GM13977 (cell line): ENCODE measurements around the gene RACGAP1.

Source experiments
- DNase-seq: peaks from one replicate; pipeline ENCODE4 v3.0.0; 2012; ENCODE audit warnings: low spot score
- in situ Hi-C: fragments of 300-500 bp; cut with MboI; formaldehyde crosslinking; loops from one replicate; pipeline ENCODE4 v1.12.0; 2022; ENCODE audit warnings: low sequenced_read_pairs, low pct_unique_long_range_greater_than_20kb, mixed read lengths, inconsistent platforms; ENCODE audit not compliant: unreplicated experiment
- TF ChIP-seq, protein P1 (sequence below): IDR thresholded peaks from 2 replicates; pipeline ENCODE4 v1.5.1; 2012; ENCODE audit warnings: mild to moderate bottlenecking, control low read depth; ENCODE audit not compliant: insufficient read depth; ENCODE audit errors: extremely low read depth, missing control alignments

Gene RACGAP1

DNA sequence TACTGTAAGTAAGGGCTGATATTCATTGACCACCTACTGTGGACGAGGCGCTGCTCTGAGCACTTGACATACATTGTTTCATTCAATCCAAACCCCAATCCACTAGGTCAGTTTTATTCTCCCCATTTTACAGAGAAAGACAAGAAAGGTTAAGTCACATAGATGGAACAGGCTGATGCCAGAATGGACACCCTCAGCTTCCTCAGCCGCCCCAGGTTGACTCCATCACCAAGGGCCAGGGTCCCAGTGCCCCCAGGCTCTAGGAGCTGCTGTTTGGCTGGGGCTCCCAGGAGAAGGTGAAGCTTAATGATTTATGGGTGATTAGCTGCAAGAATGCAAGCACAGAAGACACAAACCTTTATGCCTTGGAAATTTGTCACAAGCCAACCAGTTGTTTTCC lies 75.4 kb downstream of the RACGAP1 start:
- no peak for DNase-seq
- TF ChIP-seq, protein P1, sequence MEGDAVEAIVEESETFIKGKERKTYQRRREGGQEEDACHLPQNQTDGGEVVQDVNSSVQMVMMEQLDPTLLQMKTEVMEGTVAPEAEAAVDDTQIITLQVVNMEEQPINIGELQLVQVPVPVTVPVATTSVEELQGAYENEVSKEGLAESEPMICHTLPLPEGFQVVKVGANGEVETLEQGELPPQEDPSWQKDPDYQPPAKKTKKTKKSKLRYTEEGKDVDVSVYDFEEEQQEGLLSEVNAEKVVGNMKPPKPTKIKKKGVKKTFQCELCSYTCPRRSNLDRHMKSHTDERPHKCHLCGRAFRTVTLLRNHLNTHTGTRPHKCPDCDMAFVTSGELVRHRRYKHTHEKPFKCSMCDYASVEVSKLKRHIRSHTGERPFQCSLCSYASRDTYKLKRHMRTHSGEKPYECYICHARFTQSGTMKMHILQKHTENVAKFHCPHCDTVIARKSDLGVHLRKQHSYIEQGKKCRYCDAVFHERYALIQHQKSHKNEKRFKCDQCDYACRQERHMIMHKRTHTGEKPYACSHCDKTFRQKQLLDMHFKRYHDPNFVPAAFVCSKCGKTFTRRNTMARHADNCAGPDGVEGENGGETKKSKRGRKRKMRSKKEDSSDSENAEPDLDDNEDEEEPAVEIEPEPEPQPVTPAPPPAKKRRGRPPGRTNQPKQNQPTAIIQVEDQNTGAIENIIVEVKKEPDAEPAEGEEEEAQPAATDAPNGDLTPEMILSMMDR = no peak
- in situ Hi-C loops = no loop called here

DNA sequence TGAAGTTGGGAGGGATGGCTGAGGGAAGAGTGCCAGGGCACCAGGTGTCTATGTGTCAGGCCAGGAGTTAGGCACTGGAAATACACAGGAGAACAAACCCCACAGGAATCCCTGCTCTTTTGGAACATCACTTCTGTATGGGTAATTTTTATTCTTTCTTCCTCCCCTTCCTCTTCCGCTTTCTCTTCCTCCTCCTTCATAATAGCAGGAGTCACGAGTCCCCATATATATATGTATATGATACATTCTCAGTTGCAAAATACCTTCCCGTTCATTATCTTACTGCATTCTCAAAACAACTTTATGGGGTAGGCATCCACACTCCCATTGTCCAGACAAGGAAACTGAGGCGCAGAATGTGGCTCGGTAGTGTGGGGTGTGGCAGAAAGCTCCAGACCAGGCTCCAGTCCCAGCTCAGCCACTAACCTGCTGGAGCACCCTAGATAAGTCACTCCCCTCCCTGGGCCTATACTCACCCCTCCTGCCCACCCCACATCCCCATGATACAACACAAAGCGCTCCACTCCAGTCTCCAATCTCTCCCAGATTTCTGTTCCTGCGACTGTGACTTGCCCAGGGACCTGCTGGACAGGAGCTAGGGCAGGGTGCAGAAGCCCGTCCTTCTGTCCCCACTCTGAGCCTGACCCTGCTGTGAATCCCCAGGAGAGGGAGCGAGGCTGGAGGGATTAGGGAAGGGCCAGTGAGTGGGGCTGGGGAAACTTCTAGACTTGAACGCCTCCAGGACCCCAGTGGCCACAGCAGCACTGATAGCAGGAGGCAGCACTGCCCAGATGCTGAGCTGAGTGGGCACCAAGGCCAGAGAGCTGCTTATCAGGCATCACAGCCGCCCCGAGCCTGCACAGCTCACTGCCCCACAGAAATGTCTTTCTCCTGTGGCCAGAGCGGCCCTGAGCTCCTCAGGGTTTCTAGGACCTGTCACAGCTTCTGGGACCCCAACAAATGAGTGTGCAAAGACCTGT lies 76.1 kb downstream of the RACGAP1 start:
- in situ Hi-C loops = no loop called here
- DNase-seq = no peak
- TF ChIP-seq, protein P1 = no peak

- in situ Hi-C loops = no loop called here
- DNase-seq = no peak
- TF ChIP-seq, protein P1 = no peak
Measured at GRCh38 chr12:49947593-49948226, 77.6 kb downstream of the RACGAP1 start.

GRCh38 chr12:49946497-49946896 lies 78.8 kb downstream of the RACGAP1 start:
- DNase-seq = no peak
- TF ChIP-seq, protein P1 = no peak
- in situ Hi-C loops = no loop called here

- DNase-seq = no peak
- in situ Hi-C loops = no loop called here
- TF ChIP-seq, protein P1 = no peak
Measured at GRCh38 chr12:49946086-49946485, 79.2 kb downstream of the RACGAP1 start.

GRCh38 chr12:49945394-49946080 lies 79.8 kb downstream of the RACGAP1 start:
- peak; percentile 89 for DNase-seq
- in situ Hi-C loops = no loop called here
- TF ChIP-seq, protein P1 = peak; percentile 94
